NAMALWA (cell line): ENCODE results near the gene MRPL28.
"Not testable (repeated sequence)": the region's sequence is repeated elsewhere in the genome, so short reads cannot be mapped to it uniquely, and the experiment has no call there.

Experiments used
- DNase-seq: peaks from one replicate; pipeline ENCODE4 v3.0.0-alpha.2; 2015; ENCODE audit warnings: low spot score

MRPL28 gene

DNA sequence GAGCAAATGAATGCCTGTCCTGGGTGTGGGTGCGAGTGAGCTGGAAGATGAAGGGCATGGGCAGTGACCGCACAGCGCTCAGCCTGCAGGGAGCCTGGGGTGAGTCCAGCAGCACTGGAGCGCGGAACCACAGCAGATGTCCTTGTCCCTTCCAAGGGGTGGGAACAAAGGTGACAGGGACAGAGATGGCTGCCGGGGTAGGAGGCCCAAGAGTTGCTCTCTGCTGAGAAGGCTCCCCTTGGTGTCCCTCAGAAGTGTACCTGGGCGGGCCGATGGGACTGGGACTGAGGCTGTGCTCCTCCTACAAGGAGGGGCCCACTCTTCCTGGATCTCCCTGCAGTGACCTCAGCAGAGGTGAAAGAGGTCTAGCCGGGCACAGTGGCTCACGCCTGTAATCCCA lies 19.0 kb upstream of the MRPL28 start:
- DNase-seq = no peak

DNA sequence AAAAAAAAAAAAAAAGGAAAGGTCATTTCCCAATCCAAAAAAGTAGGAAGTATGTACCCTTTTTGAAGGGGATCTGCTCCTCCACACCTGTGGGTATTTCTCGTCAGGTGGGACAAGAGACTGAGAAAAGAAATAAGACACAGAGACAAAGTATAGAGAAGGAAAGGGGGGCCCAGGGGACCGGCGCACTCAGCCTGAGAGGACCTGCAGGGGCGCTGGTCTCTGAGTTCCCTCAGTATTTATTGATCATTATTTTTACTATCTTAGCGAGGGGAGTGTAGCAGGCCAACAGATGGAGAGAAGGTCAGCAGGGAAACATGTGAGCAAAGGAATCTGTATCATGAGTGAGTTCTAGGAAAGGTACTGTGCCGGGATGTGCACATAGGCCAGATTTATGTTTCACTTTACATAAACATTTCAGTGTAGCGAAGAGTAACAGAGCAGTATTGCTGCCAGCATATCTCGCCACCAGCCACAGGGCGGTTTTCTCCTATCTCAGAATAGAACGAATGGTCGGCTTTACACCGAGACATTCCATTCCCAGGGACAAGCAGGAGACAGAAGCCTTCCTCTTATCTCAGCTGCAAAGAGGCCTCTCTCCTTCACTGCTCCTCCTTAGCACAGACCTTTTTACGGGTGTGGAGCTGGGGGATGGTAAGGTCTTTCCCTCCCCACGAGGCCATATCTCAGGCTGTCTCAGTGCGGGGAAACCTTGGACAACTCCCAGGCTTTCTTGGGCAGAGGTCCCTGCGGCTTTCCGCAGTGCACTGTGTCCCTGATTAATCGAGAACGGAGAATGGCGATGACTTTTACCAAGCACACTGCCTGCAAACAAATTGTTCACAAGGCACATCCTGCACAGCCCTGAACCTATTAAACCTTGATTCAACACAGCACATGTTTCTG lies 17.7 kb upstream of the MRPL28 start:
- DNase-seq = not testable (repeated sequence)

- no peak for DNase-seq
Measured at GRCh38 chr16:386641-387156, 16.4 kb upstream of the MRPL28 start.

DNA sequence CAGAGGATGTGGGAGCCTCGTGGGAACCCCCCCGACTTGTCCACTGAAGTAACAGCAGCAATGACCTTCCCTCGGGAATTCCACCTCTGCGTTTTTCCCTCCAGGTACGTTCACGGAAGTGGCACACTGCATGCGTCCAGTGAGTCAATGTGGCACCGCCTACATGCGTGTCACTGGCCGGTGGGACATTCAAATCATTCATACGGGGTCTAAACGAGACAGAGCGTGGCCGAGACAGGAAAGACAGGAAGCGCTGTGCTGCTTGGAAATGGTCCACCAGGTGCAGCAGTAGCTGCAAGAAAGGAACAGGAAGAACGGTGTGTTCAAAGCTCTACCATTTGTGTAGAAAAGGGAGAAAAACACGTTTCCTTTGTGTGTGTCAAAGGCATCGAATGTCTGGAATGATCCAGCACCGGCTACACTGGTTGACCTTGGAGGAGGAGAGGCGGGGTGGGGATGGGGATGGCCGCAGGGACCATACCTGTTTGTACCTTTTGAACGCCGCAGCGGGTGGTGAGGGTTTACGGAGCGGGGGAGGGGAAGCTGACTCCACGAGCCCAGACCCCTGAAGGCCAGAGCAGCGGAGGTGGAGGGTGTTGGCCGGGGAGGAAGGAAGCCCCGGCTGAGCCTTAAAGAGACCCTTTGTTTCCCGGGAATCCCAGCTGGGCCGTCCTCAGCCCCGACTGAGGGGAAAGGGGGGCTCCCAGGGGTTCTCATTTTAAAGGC lies 13.2 kb upstream of the MRPL28 start:
- peak; percentile 85 for DNase-seq

DNA sequence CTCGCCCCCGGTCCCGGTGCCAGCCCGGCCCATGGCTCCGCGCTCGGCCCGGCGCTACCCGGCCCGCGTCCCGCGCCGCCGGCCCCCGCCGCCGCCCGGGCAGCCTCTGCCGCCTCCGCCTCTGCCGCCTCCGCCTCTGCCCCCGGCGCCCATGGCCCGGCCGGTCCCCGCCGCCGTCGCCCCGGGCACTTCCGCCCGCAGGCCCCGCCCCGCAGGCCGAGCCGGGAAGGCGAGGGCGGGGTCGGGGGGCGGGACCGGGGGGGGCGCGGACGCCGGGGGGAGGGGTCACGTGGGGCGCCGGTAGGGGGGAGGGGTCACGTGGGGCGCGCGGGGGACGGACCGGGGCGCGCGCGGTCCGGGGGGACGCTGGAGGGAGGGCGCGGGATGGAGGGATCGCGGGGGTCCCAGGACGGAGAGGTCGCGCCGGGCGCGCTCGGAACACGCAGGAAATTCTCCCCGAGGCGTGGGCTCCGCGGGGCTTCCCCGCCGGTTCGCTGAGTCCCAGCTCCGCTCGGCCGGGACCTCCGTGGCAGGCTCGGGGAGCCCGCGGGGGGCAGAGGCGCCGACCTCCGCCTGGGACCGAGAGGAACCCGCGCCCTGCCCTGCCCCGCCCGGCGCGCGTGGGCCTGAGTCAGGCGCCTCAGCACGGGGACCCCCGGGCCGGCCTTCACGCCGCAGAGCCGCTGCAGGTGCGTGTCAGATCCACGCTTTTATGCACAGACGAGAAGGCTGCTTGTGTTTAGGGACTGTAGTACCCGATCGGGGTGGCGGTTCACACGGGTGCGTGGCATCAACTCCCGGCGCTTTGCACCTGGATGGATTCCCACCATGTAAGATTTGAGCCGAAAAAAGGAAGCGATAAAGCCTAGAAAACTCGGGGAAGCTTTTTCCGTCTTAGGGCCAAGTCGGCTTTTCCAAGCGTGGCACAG lies 11.7 kb upstream of the MRPL28 start, which contains the start of gene PGAP6:
PGAP6 (minus strand) TSS at position 190 of the 929 bp plus-strand sequence; CDS start at position 33, 157 bp downstream.
- peak; percentile 70 for DNase-seq

DNA sequence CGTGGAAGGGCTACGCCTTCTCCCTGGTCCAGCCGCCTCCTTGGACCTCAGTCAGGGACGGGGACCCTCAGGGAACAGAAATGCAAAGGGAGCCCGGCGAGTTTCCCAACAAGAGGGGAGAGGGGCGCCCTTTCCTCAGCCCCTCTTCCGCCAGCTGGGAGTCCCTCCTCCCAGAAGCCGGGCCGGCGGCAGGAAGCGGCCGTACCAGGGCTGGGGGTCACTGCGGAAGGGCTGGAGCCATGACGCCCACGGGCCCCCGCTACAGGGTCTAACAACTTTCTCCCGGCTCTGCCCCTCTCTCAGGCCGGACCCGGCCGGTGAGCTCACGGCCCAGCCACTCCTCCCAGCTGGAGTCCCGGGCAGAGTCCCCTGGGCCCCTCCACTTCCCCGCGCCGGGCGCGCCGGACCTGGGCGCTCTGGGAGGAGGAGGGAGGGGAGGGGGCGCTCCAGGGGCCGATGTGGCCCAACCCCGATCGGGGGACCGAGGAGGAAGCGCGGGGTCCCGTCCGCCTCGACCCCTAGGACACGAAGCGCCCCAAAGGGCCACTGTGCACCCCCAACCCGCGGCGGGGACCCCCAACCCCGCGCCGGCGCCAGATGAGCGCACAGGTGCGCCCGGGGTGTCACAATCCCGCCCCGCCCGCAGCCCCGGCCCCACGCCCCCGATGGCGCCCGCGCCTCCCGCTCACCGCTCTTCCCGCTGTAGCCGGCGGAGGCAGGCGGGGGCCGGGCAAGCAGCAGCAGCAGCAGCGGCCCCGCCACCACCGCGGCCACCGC lies 10.9 kb upstream of the MRPL28 start:
- peak; percentile 46 for DNase-seq

DNA sequence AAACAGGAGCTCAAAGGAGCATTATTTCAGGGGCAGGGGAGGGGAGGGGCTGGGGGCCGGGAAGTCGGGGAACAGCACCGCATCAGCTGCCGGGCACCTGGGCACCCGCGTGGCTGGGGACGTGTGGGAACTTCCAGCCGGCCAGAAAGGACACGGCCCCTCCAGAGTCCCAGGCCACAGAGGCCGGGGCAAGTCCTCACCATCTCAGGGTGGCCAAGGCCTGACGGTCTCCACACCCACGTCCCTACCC lies 10.3 kb upstream of the MRPL28 start:
- DNase-seq = no peak

GRCh38 chr16:379961-380761 lies 9.8 kb upstream of the MRPL28 start:
- DNase-seq = no peak

DNA sequence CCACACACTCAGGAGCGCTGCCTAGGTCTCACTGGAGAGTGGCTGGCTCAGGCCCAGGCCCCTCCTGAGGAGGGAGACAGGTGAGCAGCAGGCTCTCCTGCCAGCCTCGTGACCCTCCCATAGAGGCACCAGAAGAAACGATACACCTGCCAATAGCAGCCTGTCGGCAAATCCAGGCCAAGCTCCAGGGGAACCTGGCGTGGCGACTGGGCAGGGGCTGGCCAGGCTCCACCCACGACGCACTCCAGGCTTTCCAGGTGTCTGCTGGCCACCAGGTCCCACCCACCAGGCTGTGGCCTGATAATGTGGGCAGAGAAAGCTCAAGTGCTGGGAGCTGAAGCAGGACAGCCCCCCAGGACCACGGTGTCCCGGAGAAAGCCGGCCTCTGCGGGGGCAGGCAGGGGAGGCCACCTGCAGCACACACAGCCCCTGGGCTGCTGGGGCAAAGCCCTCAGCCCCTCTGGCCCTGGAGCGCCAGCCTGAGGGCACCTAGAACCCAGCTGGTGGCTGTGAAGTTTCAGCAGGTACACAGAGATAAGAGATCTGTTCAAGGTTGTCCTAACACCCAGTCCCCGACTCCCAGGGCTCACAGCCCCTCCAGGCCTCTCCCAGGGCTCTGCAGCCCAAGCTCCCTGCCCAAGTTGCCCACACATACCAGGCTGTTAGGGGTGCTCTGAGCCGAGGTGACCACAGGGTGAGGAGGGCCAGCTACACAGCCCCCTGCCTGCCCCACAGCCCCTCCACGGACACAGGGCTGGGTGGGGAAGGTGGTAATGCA lies 9.0 kb upstream of the MRPL28 start:
- DNase-seq = no peak

GRCh38 chr16:378821-379182 lies 8.5 kb upstream of the MRPL28 start:
- no peak for DNase-seq

GRCh38 chr16:378113-378820 lies 7.9 kb upstream of the MRPL28 start:
- not testable (repeated sequence) for DNase-seq

GRCh38 chr16:377419-377951 lies 7.1 kb upstream of the MRPL28 start:
- DNase-seq = no peak

GRCh38 chr16:376817-377418 lies 6.6 kb upstream of the MRPL28 start:
- no peak for DNase-seq

- no peak for DNase-seq
Measured at GRCh38 chr16:375927-376816, 5.8 kb upstream of the MRPL28 start.

DNA sequence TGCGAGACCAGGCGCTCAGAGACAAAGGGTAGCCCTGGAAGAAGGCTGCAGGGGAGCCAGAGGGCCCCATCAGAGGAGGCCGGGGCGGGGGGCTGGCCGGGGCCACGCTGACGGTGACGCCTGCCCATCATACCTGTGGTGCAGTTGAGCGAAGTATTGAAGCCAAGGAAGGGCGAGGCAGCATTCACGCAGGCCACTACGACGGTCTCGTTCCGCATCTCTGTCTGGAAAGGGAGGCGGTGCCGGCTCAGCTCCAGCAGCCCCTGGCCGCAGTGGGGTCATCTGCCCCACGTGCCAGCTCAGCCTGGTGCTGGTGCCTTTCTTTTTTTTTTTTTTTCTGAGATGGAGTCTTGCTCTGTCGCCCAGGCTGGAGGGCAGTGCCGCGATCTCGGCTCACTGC lies 4.9 kb upstream of the MRPL28 start:
- no peak for DNase-seq

- DNase-seq = no peak
Measured at GRCh38 chr16:374616-374926, 4.2 kb upstream of the MRPL28 start.

- DNase-seq = no peak
Measured at GRCh38 chr16:373848-374615, 3.7 kb upstream of the MRPL28 start.
